HG02610 (cell line): Measurements from ENCODE around the gene PGLYRP4.
"Not testable (repeated sequence)": the region's sequence is repeated elsewhere in the genome, so short reads cannot be mapped to it uniquely, and the experiment has no call there.

Experiments
- ATAC-seq: cut with Tn5 transposase; IDR thresholded peaks from one replicate; pipeline ENCODE4 v1.9.1; 2021; ENCODE audit warnings: mild to moderate bottlenecking, moderate library complexity; ENCODE audit not compliant: unreplicated experiment

PGLYRP4 gene

GRCh38 chr1:153357076-153357852 lies 8.6 kb upstream of the PGLYRP4 start:
- ATAC-seq: no peak

GRCh38 chr1:153356392-153357075 lies 7.9 kb upstream of the PGLYRP4 start:
- ATAC-seq: no peak

GRCh38 chr1:153355445-153356071 lies 6.9 kb upstream of the PGLYRP4 start:
- no peak for ATAC-seq

GRCh38 chr1:153354515-153355193 lies 6.0 kb upstream of the PGLYRP4 start:
- no peak for ATAC-seq

- ATAC-seq: no peak
Observed at GRCh38 chr1:153353226-153353947, 4.7 kb upstream of the PGLYRP4 start.

- no peak for ATAC-seq
Observed at GRCh38 chr1:153352523-153352922, 3.9 kb upstream of the PGLYRP4 start.

GRCh38 chr1:153350321-153350957 lies 1.8 kb upstream of the PGLYRP4 start:
- no peak for ATAC-seq

GRCh38 chr1:153349363-153350320 lies 1.0 kb upstream of the PGLYRP4 start:
- no peak for ATAC-seq

- ATAC-seq: no peak
Observed at GRCh38 chr1:153347856-153348255, 785 bp downstream of the PGLYRP4 start.

- not testable (repeated sequence) for ATAC-seq
Observed at GRCh38 chr1:153347049-153347448, 1.6 kb downstream of the PGLYRP4 start.

GRCh38 chr1:153346077-153346723 lies 2.4 kb downstream of the PGLYRP4 start:
- peak; percentile 21 for ATAC-seq

- peak; percentile 47 for ATAC-seq
Observed at GRCh38 chr1:153345187-153346076, 3.2 kb downstream of the PGLYRP4 start.

- no peak for ATAC-seq
Observed at GRCh38 chr1:153344718-153345025, 4.0 kb downstream of the PGLYRP4 start.

GRCh38 chr1:153343811-153344717 lies 4.6 kb downstream of the PGLYRP4 start:
- ATAC-seq: no peak

GRCh38 chr1:153343040-153343681 lies 5.5 kb downstream of the PGLYRP4 start:
- ATAC-seq: no peak

- ATAC-seq: no peak
Observed at GRCh38 chr1:153342178-153342577, 6.5 kb downstream of the PGLYRP4 start.
